Measurements from ENCODE around the gene DTWD2. TPM values are rescaled to one million over a fixed set of nuclear protein-coding genes. Genes with fewer than 3 reads are reported as not detected.
"Not testable (repeated sequence)": the region's sequence is repeated elsewhere in the genome, so short reads cannot be mapped to it uniquely, and the experiment has no call there.

The DTWD2 gene
- polyA plus RNA-seq, 1 experiment: 1.9 TPM

GRCh38 chr5:118980438-118980837, 7.9 kb downstream of the DTWD2 start:
- no peak for TF ChIP-seq CTCF (IDR thresholded peaks at IDR 0.05; ENCODE audit: low read depth, low read length)
- ChIA-PET POLR2A (no interaction called here), CTCF (interaction anchor here (0.7 kb wide), 1 partner anchor 23 kb away, joined by 3 read pairs; no protein-coding TSS in a partner anchor)
- Histone ChIP-seq H3K4me3 (ENCODE audit: low read depth, low read length) (no peak overlapping the region), H3K27ac (ENCODE audit: low read depth, low read length) (no peak overlapping the region), H3K9me3 (ENCODE audit: control insufficient read depth, insufficient read depth, low read length) (no peaks in the 10 kb centered on the region), H3K27me3 (ENCODE audit: control insufficient read depth, insufficient read depth, low read length) (no peaks in the 10 kb centered on the region)
- DNase-seq (ENCODE audit: low read depth, low spot score): no peak

- Histone ChIP-seq H3K27ac (ENCODE audit: low read depth, low read length) (no peak overlapping the region), H3K9me3 (ENCODE audit: control insufficient read depth, insufficient read depth, low read length) (no peaks in the 10 kb centered on the region), H3K27me3 (ENCODE audit: control insufficient read depth, insufficient read depth, low read length) (no peaks in the 10 kb centered on the region), H3K4me3 (ENCODE audit: low read depth, low read length) (no peak overlapping the region)
- ChIA-PET CTCF (interaction anchor here (0.7 to 1.7 kb wide), 2 partner anchors 8 to 23 kb away, joined by 3 to 5 read pairs; partner anchors contain the start of gene DTWD2), POLR2A (no interaction called here)
- no peak for DNase-seq (ENCODE audit: low read depth, low spot score)
- no peak for TF ChIP-seq CTCF (IDR thresholded peaks at IDR 0.05; ENCODE audit: low read depth, low read length)
Measured at GRCh38 chr5:118980017-118980416, 8.3 kb downstream of the DTWD2 start.

- POLR2A ChIA-PET; H3K9me3 ChIP-seq (ENCODE audit: control insufficient read depth, insufficient read depth, low read length); DNase-seq (ENCODE audit: low read depth, low spot score); H3K27ac ChIP-seq (ENCODE audit: low read depth, low read length); H3K27me3 ChIP-seq (ENCODE audit: control insufficient read depth, insufficient read depth, low read length); H3K4me3 ChIP-seq (ENCODE audit: low read depth, low read length): not testable (repeated sequence)
- CTCF ChIA-PET: interaction anchor here (2.9 kb wide), 1 partner anchor 14 kb away, joined by 15 read pairs; the partner anchor contains the start of gene DTWD2
Measured at GRCh38 chr5:118973779-118974445, 14.4 kb downstream of the DTWD2 start.

- no peak for DNase-seq (ENCODE audit: low read depth, low spot score)
- Histone ChIP-seq H3K27ac (ENCODE audit: low read depth, low read length) (no peak overlapping the region), H3K27me3 (ENCODE audit: control insufficient read depth, insufficient read depth, low read length) (no peaks in the 10 kb centered on the region), H3K4me3 (ENCODE audit: low read depth, low read length) (no peak overlapping the region), H3K9me3 (ENCODE audit: control insufficient read depth, insufficient read depth, low read length) (peaks cover 3% of the 10 kb centered on the region; the same call in 1 of the 2 replicates)
- TF ChIP-seq CTCF (IDR thresholded peaks at IDR 0.05; ENCODE audit: low read depth, low read length): no peak
- ChIA-PET POLR2A (no interaction called here), CTCF (interaction anchor here (1.2 kb wide), 1 partner anchor 19 kb away, joined by 3 read pairs; no protein-coding TSS in a partner anchor)
Measured at GRCh38 chr5:118968925-118969375, 19.4 kb downstream of the DTWD2 start.

- TF ChIP-seq CTCF (IDR thresholded peaks at IDR 0.05; ENCODE audit: low read depth, low read length): no peak
- Histone ChIP-seq H3K9me3 (ENCODE audit: control insufficient read depth, insufficient read depth, low read length) (peaks cover 3% of the 10 kb centered on the region; the same call in 1 of the 2 replicates), H3K27me3 (ENCODE audit: control insufficient read depth, insufficient read depth, low read length) (no peaks in the 10 kb centered on the region), H3K4me3 (ENCODE audit: low read depth, low read length) (no peak overlapping the region), H3K27ac (ENCODE audit: low read depth, low read length) (no peak overlapping the region)
- ChIA-PET POLR2A (no interaction called here), CTCF (interaction anchor here (1.2 kb wide), 1 partner anchor 19 kb away, joined by 3 read pairs; no protein-coding TSS in a partner anchor)
- DNase-seq (ENCODE audit: low read depth, low spot score): no peak
Measured at GRCh38 chr5:118968406-118968911, 19.9 kb downstream of the DTWD2 start.
